ENCODE results near the gene TRIM17.

The TRIM17 gene

DNA sequence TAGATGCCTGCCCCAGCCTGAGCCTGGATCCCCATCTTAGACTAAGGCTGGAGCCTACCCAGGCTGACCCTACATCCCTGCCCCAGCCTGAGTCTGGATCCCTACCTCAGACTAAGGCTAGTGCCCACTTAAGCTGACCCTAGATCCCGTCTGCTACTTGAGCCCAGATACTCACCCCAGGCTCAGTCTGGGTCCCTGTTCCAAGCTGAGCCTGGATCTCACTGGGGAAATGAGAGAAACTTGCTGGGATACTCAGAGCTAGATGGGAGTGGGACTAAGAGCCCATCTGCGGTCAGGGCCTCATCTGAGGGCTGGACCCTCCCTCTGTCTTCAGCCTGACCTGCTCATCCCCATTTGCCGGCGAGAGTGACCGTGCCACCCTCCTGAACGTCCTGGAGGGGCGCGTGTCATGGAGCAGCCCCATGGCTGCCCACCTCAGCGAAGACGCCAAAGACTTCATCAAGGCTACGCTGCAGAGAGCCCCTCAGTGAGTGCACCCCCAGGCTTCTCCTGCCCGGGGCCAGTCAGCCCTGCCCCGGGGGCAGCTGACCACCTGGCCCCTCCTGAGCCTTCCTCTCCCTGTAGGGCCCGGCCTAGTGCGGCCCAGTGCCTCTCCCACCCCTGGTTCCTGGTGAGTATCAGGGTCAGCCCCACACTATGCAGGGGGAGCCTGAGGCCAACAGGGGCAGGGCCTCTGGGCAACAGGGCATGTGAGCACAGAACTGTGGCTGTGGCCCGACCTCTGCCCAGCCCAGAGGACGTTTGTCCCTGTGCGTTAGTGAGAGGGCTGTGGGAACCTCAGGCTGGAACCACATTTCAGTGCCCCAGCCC, 46.8 kb downstream of the TRIM17 start:
- Histone ChIP-seq H3K4me1 (ENCODE audit: control insufficient read depth, low read length) (peaks cover 9% of the 10 kb centered on the region), H3K27ac (ENCODE audit: low read depth, low read length) (no peak overlapping the region), H3K4me3 (ENCODE audit: low read length) (no peak overlapping the region), H3K9me2 (replicated peaks; ENCODE audit: control insufficient read depth, low read length) (no peaks in the 10 kb centered on the region), H3K36me3 (ENCODE audit: control insufficient read depth, low read length) (no peaks in the 10 kb centered on the region), H3F3A (ENCODE audit: control insufficient read depth, insufficient read depth) (no peaks in the 10 kb centered on the region), H3K27me3 (ENCODE audit: control insufficient read depth, low read length) (no peaks in the 10 kb centered on the region), H3K4me2 (ENCODE audit: low read length) (no peak overlapping the region), H4K20me1 (ENCODE audit: control insufficient read depth, insufficient read depth, low read depth, low read length) (no peaks in the 10 kb centered on the region), H3K9me3 (ENCODE audit: control insufficient read depth, insufficient read depth, low read length) (no peaks in the 10 kb centered on the region), H3K79me2 (ENCODE audit: control insufficient read depth, low read length) (no peaks in the 10 kb centered on the region)
- TF ChIP-seq EZH2phosphoT487 (IDR thresholded peaks at IDR 0.05; ENCODE audit: borderline replicate concordance, low read length): no peak
- TF ChIP-seq, protein P1, sequence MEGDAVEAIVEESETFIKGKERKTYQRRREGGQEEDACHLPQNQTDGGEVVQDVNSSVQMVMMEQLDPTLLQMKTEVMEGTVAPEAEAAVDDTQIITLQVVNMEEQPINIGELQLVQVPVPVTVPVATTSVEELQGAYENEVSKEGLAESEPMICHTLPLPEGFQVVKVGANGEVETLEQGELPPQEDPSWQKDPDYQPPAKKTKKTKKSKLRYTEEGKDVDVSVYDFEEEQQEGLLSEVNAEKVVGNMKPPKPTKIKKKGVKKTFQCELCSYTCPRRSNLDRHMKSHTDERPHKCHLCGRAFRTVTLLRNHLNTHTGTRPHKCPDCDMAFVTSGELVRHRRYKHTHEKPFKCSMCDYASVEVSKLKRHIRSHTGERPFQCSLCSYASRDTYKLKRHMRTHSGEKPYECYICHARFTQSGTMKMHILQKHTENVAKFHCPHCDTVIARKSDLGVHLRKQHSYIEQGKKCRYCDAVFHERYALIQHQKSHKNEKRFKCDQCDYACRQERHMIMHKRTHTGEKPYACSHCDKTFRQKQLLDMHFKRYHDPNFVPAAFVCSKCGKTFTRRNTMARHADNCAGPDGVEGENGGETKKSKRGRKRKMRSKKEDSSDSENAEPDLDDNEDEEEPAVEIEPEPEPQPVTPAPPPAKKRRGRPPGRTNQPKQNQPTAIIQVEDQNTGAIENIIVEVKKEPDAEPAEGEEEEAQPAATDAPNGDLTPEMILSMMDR (IDR thresholded peaks at IDR 0.05; ENCODE audit: low read depth, low read length, poor library complexity, severe bottlenecking): no peak

DNA sequence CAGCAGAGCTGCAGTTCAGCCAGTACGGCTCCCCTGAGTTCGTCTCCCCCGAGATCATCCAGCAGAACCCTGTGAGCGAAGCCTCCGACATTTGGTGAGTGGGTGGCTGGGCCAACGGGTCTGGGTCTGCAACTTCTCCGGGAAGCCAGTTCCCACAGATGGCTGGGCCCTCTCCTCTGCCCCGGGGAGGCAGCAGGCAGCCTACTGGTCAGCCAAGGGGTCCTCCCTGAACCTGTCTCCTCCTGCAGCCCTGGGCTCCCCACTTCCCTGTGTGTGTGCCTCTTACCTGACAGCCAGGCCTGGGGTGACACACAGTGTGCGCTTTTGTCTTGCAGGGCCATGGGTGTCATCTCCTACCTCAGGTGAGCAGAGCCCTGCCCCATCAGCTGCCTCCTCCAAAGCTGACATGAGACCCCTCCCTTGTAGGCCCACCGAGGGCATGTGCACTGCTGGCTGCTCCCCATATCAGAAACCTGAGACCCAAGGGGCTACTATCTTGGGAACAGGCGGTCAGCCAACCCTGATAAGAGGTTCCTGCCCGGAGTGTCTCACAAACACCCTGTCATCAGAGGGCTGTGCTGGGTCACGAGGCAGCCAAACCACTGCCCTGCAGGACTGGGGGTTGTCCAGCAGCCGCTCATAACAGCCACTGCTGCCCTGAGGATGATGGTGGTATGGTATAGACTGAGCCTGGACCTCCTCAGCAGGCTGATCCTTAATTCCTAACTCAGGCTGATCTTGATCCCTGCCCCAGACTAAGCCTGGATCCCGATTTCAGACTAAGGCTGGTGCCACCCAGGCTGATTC, 47.7 kb downstream of the TRIM17 start:
- Histone ChIP-seq H3K9me3 (ENCODE audit: control insufficient read depth, insufficient read depth, low read length) (no peaks in the 10 kb centered on the region), H3K4me2 (ENCODE audit: low read length) (no peak overlapping the region), H3K4me3 (ENCODE audit: low read length) (no peak overlapping the region), H3K36me3 (ENCODE audit: control insufficient read depth, low read length) (no peaks in the 10 kb centered on the region), H3F3A (ENCODE audit: control insufficient read depth, insufficient read depth) (no peaks in the 10 kb centered on the region), H3K27me3 (ENCODE audit: control insufficient read depth, low read length) (no peaks in the 10 kb centered on the region), H3K27ac (ENCODE audit: low read depth, low read length) (no peak overlapping the region), H3K4me1 (ENCODE audit: control insufficient read depth, low read length) (peaks cover 9% of the 10 kb centered on the region), H3K9me2 (replicated peaks; ENCODE audit: control insufficient read depth, low read length) (no peaks in the 10 kb centered on the region), H4K20me1 (ENCODE audit: control insufficient read depth, insufficient read depth, low read depth, low read length) (no peaks in the 10 kb centered on the region), H3K79me2 (ENCODE audit: control insufficient read depth, low read length) (no peaks in the 10 kb centered on the region)
- TF ChIP-seq, protein P1 (IDR thresholded peaks at IDR 0.05; ENCODE audit: low read depth, low read length, poor library complexity, severe bottlenecking): no peak
- TF ChIP-seq EZH2phosphoT487 (IDR thresholded peaks at IDR 0.05; ENCODE audit: borderline replicate concordance, low read length): no peak

DNA sequence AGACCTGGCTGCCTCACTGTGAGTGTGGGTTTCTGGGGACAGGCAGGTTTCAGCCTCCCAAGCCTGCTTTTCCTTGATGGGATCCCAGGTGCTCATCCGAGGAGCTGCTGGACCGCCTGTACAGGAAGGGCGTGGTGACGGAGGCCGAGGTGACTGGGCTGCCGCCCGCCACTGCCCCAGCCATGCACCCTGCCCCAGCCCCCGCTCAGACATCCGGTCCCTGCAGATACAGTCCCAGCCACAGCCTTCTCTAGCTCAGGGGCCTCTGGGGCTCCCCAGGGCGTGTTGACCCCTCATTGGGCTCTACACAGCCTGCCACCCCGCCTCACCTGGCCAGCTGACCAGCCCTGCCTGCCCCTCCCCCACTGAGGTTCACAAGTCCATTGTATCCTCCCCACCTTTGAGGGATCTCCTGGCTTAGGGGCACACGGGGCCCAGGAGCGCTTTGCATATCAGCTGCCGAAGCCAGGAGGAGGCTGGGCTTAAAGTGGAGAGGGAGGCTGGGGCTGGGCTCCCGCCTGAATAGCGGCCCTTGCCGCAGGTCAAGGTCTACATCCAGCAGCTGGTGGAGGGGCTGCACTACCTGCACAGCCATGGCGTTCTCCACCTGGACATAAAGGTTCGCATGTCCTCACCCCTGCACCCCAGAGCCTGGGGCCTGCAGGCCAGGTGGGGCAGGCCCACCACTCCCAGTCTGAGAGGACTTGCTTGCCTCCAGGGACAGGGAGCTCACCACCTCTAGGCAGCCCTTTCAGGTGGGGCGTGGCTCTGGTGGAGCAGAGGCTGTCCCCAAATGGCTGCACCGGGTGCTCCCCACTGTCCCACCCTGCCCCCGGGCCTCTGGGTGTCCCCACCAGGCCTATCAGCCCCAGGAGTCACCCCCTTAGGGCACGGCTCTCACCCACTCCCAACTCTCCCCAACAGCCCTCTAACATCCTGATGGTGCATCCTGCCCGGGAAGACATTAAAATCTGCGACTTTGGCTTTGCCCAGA, 48.6 kb downstream of the TRIM17 start:
- Histone ChIP-seq H3K4me1 (ENCODE audit: control insufficient read depth, low read length) (peaks cover 9% of the 10 kb centered on the region), H3K27ac (ENCODE audit: low read depth, low read length) (no peak overlapping the region), H3K4me2 (ENCODE audit: low read length) (peak overlapping the region; percentile 54), H3K36me3 (ENCODE audit: control insufficient read depth, low read length) (no peaks in the 10 kb centered on the region), H3F3A (ENCODE audit: control insufficient read depth, insufficient read depth) (no peaks in the 10 kb centered on the region), H3K79me2 (ENCODE audit: control insufficient read depth, low read length) (no peaks in the 10 kb centered on the region), H3K9me2 (replicated peaks; ENCODE audit: control insufficient read depth, low read length) (no peaks in the 10 kb centered on the region), H3K27me3 (ENCODE audit: control insufficient read depth, low read length) (no peaks in the 10 kb centered on the region), H4K20me1 (ENCODE audit: control insufficient read depth, insufficient read depth, low read depth, low read length) (no peaks in the 10 kb centered on the region), H3K9me3 (ENCODE audit: control insufficient read depth, insufficient read depth, low read length) (no peaks in the 10 kb centered on the region), H3K4me3 (ENCODE audit: low read length) (no peak overlapping the region)
- TF ChIP-seq, protein P1 (IDR thresholded peaks at IDR 0.05; ENCODE audit: low read depth, low read length, poor library complexity, severe bottlenecking): no peak
- no peak for TF ChIP-seq EZH2phosphoT487 (IDR thresholded peaks at IDR 0.05; ENCODE audit: borderline replicate concordance, low read length)

All from DOHH2 (cell line).